Esophagus squamous epithelium (tissue), 5 donors: Measurements from ENCODE around the gene TSHZ2. TPM values are rescaled to one million over a fixed set of nuclear protein-coding genes. Genes with fewer than 3 reads are reported as not detected.

Experiments used
- DNase-seq: peaks from one replicate; lab custom pipeline; 2025; lab: John Stamatoyannopoulos, UW
- H3K27ac ChIP-seq, 4 donors: fragments of 200-600 bp; sonication (generic); one replicate each; pipeline ENCODE4 v1.5.1; 2016 to 2019; ENCODE audit warnings: mild to moderate bottlenecking in 1 of 4
- H3K27me3 ChIP-seq, 4 donors: fragments of 200-600 bp; sonication (generic); 1 replicate in 3 of 4; 2 replicates in 1 of 4; pipeline versions ENCODE4 v1.5.1 to v1.6.0; 2017 to 2021; ENCODE audit warnings: antibody characterized with exemption in 1 of 4
- H3K36me3 ChIP-seq, 3 donors: fragments of 200-600 bp; sonication (generic); one replicate each; pipeline ENCODE4 v1.5.1; 2016 to 2019
- H3K4me1 ChIP-seq, 3 donors: fragments of 200-600 bp; sonication (generic); one replicate each; pipeline ENCODE4 v1.5.1; 2017 to 2019
- H3K4me3 ChIP-seq, 4 donors: fragments of 200-600 bp; sonication (generic); 1 replicate in 3 of 4; 2 replicates in 1 of 4; pipeline ENCODE4 v1.5.1; 2016 to 2019; ENCODE audit warnings: mild to moderate bottlenecking in 2 of 4, moderate library complexity in 1 of 4
- H3K9me3 ChIP-seq, 3 donors: fragments of 200-600 bp; sonication (generic); one replicate each; pipeline ENCODE4 v1.5.1; 2016 to 2019
- CTCF ChIP-seq, 6 experiments: fragments of 450-650 bp in 4 of 6; fragments of 200-600 bp in 2 of 6; sonication (generic) in 2 of 6; IDR thresholded peaks; one replicate each; pipeline ENCODE4 v1.5.1; 2016 to 2019; ENCODE audit warnings: antibody characterized with exemption in 6 of 6, mild to moderate bottlenecking in 4 of 6, moderate library complexity in 4 of 6
- POLR2A ChIP-seq, 4 donors: fragments of 450-650 bp; IDR thresholded peaks; one replicate each; pipeline ENCODE4 v1.6.1; 2017; ENCODE audit warnings: antibody characterized with exemption in 4 of 4, mild to moderate bottlenecking in 4 of 4, moderate library complexity in 3 of 4
- WGBS, 2 donors: methylation state at CpG; one replicate each; pipeline ENCODE4 v1.1.5; 2018; 5-methylcytosine and 5-hydroxymethylcytosine counted together
- intact Hi-C: fragments of 100-400 bp; cut with DNase I; formaldehyde crosslinking; loops from one replicate; pipeline ENCODE4 v1.15.0; 2022
- total RNA-seq, 4 donors: library from RNA; depleted of rRNA; stranded (reverse); fragments of >200 nt; gene quantifications; one replicate each; pipeline ENCODE4 v1.1.0, GENCODE V29; 2016
- donor health status: DM: yes; HTN: yes; CAD: no.

TSHZ2 gene
- total RNA-seq, 4 donors from 2014 or later: 4.7 to 22.0 (median 12.9) TPM

GRCh38 chr20:53291548-53291947 is 319.4 kb downstream of the TSHZ2 start:
- intact Hi-C loops: no loop called here

GRCh38 chr20:53292347-53292746 is 320.2 kb downstream of the TSHZ2 start:
- no peaks in the 10 kb centered on the region for H3K4me1 ChIP-seq
- H3K9me3 ChIP-seq: no peaks in the 10 kb centered on the region
- DNase-seq: no peak
- H3K27me3 ChIP-seq: no peaks in the 10 kb centered on the region
- H3K36me3 ChIP-seq: no peaks in the 10 kb centered on the region
- no peak overlapping the region for H3K4me3 ChIP-seq
- intact Hi-C loops: no loop called here
- WGBS, 2 donors: 86 to 100% methylated on average over 1 of the region's 1 CpG
- H3K27ac ChIP-seq: no peak overlapping the region
- no peak for TF ChIP-seq POLR2A (IDR thresholded peaks at IDR 0.05)
- no peak for TF ChIP-seq CTCF (IDR thresholded peaks at IDR 0.05)

More at GRCh38 chr20:53291548-53291947, 319.4 kb downstream of the TSHZ2 start:
- no peaks in the 10 kb centered on the region for H3K36me3 ChIP-seq
- H3K4me3 ChIP-seq: no peak overlapping the region
- no peaks in the 10 kb centered on the region for H3K27me3 ChIP-seq
- TF ChIP-seq POLR2A (IDR thresholded peaks at IDR 0.05): no peak
- peak in 1 of 6 experiments; percentile 24 for TF ChIP-seq CTCF (IDR thresholded peaks at IDR 0.05)
- H3K27ac ChIP-seq: no peak overlapping the region
- DNase-seq: no peak
- WGBS, 2 donors: 79 to 82% methylated on average over 2 to 3 of the region's 3 CpGs
- no peaks in the 10 kb centered on the region for H3K4me1 ChIP-seq
- H3K9me3 ChIP-seq: no peaks in the 10 kb centered on the region

DNA sequence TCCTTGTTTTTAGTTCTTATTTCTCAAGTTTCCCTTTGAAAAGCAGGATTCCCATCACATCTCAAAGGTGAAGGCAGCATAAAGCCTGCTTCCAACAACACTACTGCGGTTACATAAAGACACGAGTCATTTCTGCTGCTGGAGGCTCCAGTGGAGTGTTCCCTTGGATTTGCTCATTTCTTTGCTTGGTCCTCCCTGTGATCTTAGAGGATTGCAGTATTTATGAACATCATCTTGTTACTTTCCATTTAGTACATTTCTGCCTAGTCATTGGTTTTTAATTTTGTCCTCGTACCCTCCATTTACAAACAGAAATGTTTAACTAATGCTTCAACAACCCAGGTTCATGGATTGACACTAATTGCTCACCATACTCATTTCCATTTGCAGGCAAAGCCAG is 322.6 kb downstream of the TSHZ2 start:
- H3K27ac ChIP-seq: no peak overlapping the region
- no peaks in the 10 kb centered on the region for H3K9me3 ChIP-seq
- H3K27me3 ChIP-seq: no peaks in the 10 kb centered on the region
- 91 to 97% methylated on average over 3 of the region's 3 CpGs for whole genome bisulfite sequencing, 2 donors
- no peak for DNase-seq
- TF ChIP-seq POLR2A (IDR thresholded peaks at IDR 0.05) (no peak), CTCF (IDR thresholded peaks at IDR 0.05) (no peak)
- no peaks in the 10 kb centered on the region for H3K4me1 ChIP-seq
- H3K4me3 ChIP-seq: no peak overlapping the region
- no peaks in the 10 kb centered on the region for H3K36me3 ChIP-seq
- intact Hi-C loops: no loop called here

- 78 to 84% methylated on average over 2 of the region's 2 CpGs for WGBS, 2 donors
- intact Hi-C loops: no loop called here
Measured at GRCh38 chr20:53296025-53296424, 323.9 kb downstream of the TSHZ2 start.

More at GRCh38 chr20:53296025-53296424, 323.9 kb downstream of the TSHZ2 start:
- Histone ChIP-seq H3K4me3 (no peak overlapping the region), H3K4me1 (no peaks in the 10 kb centered on the region), H3K9me3 (no peaks in the 10 kb centered on the region), H3K27ac (no peak overlapping the region), H3K36me3 (no peaks in the 10 kb centered on the region), H3K27me3 (no peaks in the 10 kb centered on the region)
- TF ChIP-seq POLR2A (IDR thresholded peaks at IDR 0.05): no peak
- TF ChIP-seq CTCF (IDR thresholded peaks at IDR 0.05): no peak
- DNase-seq: no peak
